ENCODE measurements around the gene HSPB6. TPM values are rescaled to one million over a fixed set of nuclear protein-coding genes. Genes with fewer than 3 reads are reported as not detected.
"Not testable (repeated sequence)": the region's sequence is repeated elsewhere in the genome, so short reads cannot be mapped to it uniquely, and the experiment has no call there.

The HSPB6 gene
- total RNA-seq, 1 donor from 2014 or later, result 80.9 TPM

- DNase-seq (ENCODE audit: low spot score), result no peak
Observed at GRCh38 chr19:35786299-35787160, 29.7 kb upstream of the HSPB6 start.

DNA sequence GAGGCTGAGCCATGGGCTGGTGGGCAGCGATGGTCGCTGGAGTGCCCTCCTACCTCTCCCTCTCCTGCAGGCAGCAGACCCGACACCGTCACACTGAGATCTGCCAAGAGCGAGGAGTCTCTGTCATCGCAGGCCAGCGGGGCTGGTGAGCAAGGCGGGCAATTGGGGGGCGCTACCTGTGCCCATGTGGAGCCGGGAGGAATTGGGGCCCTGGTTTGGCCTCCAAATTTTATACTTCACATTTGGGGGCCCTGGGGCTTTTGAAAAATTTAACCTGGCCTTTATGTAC is 28.5 kb upstream of the HSPB6 start:
- DNase-seq (ENCODE audit: low spot score), result no peak

DNA sequence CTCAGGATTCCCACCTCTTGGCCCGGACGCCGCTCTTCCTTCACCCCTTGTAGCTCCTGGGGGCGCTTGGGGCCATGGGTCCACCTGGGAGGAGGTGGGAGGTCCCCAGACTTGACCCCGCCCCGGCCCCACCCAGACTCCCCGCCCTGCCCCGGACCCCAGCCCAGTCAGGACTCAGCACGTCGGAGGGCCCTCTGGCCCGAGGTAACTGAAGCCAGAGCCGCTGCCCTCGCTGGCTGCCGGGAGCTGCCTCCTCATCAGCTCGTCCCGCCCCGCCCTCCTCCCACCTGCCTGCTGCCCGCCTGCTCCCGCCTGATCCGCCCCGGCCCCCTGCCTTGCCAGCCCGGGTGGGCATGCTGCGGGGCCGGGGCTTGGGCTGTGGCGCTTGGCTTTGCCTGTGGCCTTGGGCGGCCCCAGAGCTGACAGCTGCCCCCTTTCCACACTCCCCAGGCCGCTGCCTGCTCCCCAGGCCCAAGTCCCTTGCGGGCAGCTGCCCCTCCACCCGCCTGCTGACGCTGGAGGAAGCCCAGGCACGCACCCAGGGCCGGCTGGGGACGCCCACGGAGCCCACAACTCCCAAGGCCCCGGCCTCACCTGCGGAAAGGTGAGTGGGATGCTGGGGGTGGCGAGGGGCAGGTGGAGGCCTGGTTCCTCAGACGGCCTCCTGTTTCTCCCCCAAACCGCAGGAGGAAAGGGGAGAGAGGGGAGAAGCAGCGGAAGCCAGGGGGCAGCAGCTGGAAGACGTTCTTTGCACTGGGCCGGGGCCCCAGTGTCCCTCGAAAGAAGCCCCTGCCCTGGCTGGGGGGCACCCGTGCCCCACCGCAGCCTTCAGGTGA is 27.9 kb upstream of the HSPB6 start:
- DNase-seq (ENCODE audit: low spot score), result no peak

- no peak for DNase-seq (ENCODE audit: low spot score)
Observed at GRCh38 chr19:35783469-35784434, 26.9 kb upstream of the HSPB6 start.

DNA sequence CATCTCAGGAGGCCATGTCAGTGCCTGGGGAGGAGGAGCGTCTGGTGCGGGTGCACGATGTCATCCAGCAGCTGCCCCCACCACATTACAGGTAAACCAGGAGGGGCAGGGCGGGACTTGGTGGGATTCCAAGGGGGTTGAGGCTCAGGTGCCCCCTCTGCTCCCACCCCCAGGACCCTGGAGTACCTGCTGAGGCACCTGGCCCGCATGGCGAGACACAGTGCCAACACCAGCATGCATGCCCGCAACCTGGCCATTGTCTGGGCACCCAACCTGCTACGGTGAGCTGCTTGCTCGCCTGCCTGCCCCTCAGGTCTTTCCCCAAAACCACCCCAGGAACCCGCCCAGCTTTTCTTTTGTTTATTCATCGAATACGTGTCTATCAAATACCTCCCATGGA is 25.8 kb upstream of the HSPB6 start:
- DNase-seq (ENCODE audit: low spot score), result no peak

GRCh38 chr19:35781650-35782049 is 24.8 kb upstream of the HSPB6 start:
- DNase-seq (ENCODE audit: low spot score), result no peak

GRCh38 chr19:35780717-35781116 is 23.9 kb upstream of the HSPB6 start:
- no peak for DNase-seq (ENCODE audit: low spot score)

- no peak for DNase-seq (ENCODE audit: low spot score)
Observed at GRCh38 chr19:35780058-35780457, 23.2 kb upstream of the HSPB6 start.

GRCh38 chr19:35779033-35779432 is 22.2 kb upstream of the HSPB6 start:
- no peak for DNase-seq (ENCODE audit: low spot score)

DNA sequence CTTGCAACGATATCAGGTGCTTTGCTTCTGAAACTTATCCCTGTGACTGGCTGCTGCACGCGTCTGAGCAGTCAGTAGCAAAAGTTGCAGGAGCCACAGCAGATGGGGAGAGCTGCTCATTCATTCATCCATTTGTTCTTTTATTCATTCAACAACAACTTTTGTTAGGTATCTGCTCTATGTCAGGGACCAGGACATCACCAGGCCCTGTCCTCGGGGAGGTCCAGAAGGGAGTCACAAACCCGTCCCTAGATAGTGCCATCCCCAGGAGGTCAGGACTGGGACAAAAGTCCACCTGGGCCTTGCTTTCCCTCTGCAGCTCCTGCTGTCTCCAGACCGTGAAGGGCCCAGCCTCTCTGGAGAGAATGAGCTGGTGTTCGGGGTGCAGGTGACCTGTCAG is 21.1 kb upstream of the HSPB6 start:
- DNase-seq (ENCODE audit: low spot score), result no peak

GRCh38 chr19:35777086-35777841 is 20.4 kb upstream of the HSPB6 start:
- peak; percentile 34 for DNase-seq (ENCODE audit: low spot score)

DNA sequence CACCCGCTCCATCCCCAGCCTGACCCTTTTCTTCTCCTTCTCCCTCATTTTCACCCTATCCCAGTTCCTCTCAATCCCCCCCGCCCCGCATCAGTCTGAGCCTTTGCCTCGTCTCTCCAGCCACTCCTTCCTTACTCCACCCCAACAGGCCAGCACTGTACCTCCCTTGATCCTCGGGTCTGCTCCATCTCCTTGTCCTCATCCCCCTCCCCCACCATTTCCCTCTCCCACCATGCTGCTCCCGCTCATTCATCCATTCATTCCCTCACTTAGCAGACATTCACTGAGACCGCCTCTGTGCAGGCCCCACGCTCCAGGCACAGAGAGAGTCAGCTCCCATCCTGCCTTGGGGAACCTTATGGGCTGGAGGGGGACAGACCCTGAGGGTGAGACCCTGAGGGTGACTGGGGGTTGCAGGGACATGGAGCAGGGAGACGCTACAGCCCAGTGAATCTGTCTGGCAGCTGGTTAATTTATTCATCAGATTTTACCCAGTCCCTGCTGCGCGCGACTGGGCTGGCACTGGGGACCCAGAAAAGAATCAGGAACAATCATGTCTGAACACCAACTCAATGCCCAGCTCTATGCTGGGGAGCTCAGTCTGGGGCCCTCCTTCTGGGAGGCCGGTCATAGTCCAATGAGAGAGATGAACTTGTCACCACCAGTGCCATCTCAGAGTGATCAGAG is 19.4 kb upstream of the HSPB6 start:
- DNase-seq (ENCODE audit: low spot score), result no peak

DNA sequence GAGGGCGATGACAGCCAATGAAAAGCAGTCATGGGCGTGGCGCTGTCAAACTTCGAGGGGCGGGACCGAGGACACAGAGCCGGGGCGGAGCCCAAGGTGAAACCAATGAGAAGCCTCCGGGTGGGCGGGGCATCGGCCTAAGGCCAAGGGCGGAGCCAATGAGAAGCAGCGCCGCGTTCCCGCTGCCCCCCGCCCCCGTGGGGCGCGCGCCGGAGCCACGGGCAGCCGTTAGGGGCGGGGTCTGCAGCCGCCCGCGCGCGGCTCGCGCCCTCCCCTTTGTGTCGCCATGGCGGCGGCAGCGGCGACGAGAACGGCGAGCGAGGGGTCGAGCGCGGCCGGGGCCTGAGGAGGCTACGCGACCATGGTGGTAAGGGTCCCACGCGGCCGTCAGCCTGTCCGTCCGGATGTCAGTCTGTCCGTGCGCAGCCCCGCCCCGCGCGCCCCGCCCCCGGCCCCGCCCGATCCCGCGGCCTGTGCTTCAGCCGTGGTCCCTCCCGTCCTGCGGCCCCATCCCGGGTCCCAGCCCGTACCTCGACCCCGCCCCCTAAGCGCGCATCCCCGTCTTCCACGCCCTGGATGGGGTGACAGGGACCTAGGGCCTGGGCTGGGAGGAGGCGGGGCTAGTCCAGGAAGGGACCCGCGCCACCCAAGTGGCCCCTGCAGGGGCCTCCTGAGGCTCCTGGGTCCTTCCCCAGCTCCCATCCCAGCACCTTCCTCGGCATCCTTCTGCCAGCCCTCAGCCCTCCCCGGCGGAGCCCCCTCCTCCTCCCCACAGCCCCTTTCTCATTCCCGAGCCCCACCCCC is 18.7 kb upstream of the HSPB6 start, which contains the start of gene ARHGAP33:
ARHGAP33 (plus strand) TSS at position 267 of the 804 bp plus-strand sequence; CDS start at position 362, 95 bp downstream.
- DNase-seq (ENCODE audit: low spot score), result peak; percentile 98

DNA sequence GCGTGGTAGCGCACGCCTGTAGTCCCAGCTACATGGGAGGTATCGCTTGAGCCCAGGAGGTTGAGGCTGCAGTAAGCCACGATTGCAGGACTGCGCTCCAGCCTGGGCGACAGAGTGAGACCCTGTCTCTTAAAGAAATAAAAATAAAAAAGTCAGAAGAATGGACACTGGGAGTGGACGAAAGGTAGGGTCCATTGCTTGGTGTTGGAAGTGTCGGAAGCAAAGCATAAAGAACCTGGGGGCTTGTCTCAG is 18.1 kb upstream of the HSPB6 start:
- no peak for DNase-seq (ENCODE audit: low spot score)

DNA sequence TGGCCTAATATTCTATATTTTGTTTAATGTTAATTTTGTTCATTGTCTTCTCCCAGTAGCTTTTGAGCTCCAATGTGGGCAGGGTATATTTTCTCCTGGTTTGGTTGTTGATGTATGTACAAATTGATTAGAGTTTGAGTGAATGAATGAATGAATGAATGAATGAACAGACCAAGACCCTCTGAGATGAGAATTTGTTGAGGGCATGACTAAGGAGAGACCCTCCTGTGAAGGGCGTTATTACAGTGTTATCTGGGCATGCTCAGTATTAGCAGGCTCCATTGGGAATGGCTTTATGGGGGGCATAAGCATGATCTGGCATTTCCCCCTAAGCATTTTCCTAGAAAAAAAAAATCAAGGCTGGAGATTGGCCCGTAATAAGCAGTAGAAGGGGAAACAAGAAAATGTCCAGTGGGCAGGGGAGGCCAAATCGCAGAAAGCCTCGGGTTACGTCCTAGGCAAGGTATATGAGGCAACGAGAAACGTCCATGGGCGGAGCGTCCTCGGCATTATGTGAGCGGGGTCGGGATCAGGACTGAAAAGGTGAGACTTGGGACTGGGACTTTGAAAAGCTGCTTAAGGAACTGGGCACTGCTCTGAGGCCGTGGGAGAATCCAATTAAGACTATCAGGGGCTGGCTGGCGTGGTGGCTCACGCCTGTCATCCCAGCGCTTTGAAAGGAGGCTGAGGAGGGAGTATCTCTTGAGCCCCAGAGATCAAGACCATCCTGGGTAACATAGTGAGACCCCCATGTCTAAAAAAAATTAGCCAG is 17.6 kb upstream of the HSPB6 start:
- DNase-seq (ENCODE audit: low spot score), result no peak

- no peak for DNase-seq (ENCODE audit: low spot score)
Observed at GRCh38 chr19:35773020-35773806, 16.4 kb upstream of the HSPB6 start.

- not testable (repeated sequence) for DNase-seq (ENCODE audit: low spot score)
Observed at GRCh38 chr19:35772362-35772761, 15.5 kb upstream of the HSPB6 start.

- no peak for DNase-seq (ENCODE audit: low spot score)
Observed at GRCh38 chr19:35768082-35768421, 11.2 kb upstream of the HSPB6 start.
